ENCODE measurements around the gene RAB26.

RAB26 gene

GRCh38 chr16:2181952-2182351, 33.5 kb downstream of the RAB26 start:
- no peak for DNase-seq

DNA sequence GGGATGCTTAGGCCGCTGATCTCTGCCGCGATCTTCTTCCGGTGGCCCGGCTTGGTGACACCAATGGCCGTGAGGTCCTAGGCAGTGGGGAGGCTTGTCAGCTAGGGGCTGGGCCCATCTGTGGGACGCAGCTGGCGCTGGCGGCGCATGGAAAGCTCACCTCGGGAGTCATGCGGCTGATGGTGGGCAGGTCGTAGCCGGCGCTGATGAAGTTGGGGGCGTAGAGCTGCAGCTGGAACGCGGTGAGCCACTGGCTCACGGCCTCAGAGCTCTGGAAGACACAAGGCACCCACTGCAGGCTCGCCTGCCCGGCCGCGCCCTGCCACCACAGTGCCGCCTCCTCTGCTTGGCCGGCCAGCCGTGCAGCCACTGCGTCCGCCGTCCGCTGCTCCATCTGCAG, 35.2 kb downstream of the RAB26 start:
- no peak for DNase-seq

- DNase-seq: no peak
Measured at GRCh38 chr16:2184346-2184745, 35.9 kb downstream of the RAB26 start.

- DNase-seq: no peak
Measured at GRCh38 chr16:2184962-2185361, 36.5 kb downstream of the RAB26 start.

DNA sequence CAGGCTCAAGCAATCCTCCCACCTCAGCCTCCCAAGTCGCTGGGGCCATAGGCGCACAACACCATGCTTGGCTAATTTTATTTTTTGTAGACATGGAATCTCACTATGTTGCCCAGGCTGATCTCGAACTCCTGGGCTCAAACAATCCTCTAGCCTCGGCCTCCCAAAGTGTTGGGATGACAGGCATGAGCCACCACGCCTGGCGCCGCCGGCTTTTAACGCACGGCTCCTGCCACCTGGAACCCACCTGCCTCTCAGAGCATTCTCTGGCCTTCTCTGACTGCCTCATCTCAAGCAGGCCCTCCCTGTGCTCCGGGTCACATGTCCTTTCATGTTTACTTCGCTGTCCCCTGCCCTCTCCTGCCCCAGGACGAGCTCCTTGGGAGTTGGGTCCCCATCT, 37.6 kb downstream of the RAB26 start:
- DNase-seq: no peak

DNA sequence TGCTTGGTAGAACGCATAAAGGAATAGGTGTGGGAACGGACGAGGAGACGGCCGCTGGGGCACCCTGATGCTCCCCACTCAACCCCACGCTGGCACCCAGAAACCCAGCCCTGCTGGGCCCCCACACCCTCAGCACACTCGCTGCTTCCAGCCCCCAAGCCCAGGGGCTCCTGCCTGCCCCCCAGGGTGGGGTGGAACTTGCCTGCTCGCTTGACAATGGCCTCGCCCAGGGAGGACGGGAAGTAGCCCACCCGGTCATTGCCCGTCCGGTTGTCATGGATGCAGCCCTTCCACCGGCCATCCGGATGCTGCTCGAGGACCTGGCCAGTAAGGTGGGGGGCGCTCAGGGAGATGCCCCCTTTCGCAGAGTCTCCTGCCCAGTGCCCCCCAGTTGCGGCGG, 38.1 kb downstream of the RAB26 start:
- DNase-seq: no peak

DNA sequence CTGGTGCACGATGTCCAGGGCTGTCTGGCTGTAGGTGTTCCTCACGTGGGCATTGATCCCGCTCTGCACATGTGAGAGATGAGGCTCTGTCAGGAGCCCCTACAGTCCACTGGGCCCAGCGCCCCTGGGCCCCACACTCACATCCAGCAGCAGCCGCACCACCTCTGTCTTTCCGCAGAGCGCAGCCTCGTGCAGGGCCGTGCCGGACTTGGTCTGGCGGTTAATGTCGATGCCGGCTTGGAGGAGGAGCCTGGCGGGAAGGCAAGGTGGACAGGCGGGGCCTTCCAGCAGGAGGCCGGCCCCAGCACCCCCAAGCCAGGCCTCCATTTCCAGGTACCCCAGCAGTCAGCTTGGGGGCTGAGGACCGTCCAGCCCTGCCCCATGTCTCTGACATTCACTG, 38.8 kb downstream of the RAB26 start:
- no peak for DNase-seq

GRCh38 chr16:2188395-2188794, 40.0 kb downstream of the RAB26 start:
- no peak for DNase-seq

DNA sequence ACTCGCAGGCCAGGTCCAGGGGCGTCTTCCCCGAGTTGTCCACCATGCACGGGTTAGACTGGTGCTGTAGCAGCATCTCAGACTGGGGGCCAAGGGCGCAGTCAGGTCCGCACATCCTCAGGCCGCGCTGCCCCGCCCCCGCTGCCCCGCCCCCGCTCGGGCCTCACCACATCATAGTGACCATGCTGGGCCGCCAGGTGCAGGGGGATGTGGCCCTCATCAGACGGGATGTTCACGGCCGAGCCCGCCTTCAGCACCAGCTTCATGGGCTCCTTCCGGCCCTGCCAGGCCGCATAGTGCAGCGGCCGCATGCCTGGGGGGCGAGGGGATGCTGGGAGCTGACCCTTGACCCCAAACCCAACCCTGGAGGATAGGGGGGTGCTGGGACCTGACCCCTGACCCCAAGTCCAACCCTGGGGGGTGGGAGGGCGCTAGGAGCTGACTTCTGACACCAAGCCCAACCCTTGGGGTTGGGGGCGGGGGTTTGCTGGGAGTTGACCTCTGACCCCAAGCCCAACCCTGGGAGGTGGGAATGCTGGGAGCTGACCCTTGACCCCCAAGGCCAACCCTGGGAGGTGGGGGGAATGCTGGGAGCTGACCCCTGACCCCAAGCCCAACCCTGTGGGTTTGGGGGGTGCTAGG, 40.9 kb downstream of the RAB26 start:
- no peak for DNase-seq

DNA sequence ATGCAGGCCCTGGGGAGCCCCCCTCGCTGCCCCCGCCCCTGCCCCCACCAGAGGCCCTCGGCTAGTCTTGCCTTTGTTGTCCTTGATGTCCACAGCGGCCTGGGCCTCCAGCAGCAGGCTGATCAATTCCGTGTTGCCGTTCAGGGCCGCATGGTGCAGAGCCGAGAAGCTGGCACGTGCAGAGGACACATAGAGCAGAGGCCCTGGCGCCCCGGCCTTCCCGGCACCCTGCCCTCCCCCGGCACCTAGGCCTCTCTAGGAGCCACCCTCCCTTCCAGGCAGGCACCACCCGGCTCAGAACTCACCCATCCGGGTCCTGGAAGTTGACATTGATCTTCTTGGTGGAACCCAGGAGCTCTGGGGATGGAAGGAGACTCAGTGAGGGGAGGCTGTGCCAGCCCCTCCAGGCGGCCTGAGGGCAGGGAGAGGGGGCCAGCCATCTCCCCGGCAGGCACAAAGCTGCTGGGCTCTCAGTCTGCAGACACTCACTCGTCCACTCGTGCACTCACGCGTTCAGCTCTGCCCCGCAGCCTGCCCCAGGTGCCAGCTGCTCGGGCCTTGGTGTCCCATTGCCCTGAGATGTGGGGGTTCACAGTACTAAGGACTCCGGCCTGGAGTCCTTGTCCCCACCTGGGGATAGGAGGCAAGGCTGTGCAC, 41.7 kb downstream of the RAB26 start:
- no peak for DNase-seq

- DNase-seq: no peak
Measured at GRCh38 chr16:2190659-2191445, 42.4 kb downstream of the RAB26 start.

DNA sequence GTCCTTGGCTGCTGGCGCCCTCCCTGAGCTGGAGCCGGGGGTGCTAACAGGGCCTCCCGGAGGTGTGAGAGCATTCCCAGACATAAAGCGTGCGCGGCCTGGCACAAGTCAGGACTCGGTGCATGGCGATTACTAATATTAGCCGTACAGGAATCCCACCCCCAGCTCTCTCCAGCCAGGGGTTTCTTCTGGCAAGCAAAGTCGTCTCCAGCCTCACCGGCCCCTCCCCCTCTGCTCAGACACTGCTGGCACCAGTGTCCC, 43.0 kb downstream of the RAB26 start:
- no peak for DNase-seq

- no peak for DNase-seq
Measured at GRCh38 chr16:2194166-2194834, 45.9 kb downstream of the RAB26 start.

DNA sequence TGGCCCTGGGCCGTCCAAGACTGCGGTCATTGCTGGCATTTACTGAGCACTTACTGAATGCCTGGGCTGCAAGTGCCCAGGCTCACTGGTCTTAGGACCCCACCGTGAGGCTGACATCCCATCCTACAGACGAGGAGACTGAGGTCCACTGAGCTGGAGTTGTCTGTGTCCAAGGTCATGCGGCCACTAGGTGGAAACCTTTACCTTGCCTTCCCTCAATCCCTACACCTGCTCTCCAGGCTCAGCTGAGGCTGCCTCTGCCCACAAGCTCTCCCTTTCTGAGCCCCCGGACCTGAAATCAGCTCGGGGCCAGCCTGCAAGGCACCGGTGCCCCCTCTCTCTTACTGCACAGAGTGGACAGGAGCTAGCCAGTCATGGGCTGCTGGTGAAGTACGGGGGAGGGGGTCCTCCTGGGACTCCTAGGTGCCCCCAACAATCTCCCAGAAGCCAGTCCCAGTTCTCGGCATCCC, 46.5 kb downstream of the RAB26 start:
- DNase-seq: peak; percentile 67

DNA sequence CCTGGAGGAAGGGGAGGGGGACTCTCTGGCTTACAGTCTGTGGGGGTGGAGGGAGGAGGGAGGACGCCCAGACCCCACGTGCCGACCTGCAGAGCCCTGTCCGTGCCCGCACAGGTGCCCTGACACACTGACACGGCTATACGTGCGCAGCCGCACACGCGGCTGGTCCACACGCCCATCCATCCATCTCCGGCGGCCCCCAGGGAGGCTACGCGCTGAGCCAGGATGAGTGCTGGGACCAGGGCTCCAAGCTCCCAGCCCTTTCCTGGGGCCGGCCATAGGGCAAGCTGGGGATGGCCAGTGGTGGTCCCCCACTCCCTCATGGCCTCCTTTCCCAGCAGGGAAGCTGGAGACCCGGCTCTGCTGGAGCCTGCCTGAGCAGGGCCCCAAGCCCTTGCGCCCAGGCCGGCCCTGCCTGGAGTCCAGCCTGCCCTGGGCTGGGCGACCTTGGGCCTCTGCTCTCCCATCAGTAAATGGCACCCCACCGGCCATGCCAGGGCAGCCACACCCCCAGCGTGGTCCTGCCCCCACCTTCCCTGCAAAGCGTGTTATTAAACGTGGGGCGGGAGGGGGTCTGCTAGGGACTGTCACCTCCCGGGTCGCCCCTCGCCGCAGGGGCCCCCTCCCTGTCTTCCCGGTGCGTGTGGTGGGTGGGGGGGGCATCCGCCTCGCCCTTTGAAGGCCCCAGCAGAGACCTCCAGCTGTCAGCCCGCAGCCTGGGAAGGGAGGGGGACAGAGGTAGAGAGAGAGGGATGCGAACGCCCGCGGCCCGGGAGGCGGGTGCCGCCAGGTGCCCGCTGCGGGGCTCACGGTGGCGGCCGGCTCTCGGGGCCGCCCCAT, 47.1 kb downstream of the RAB26 start:
- no peak for DNase-seq

GRCh38 chr16:2196162-2196980, 47.9 kb downstream of the RAB26 start, which contains the start of gene CASKIN1:
Gene CASKIN1 (minus strand): TSS chr16:2196605. CDS start chr16:2196432, 173 bp downstream.
- DNase-seq: peak; percentile 38

- DNase-seq: no peak
Measured at GRCh38 chr16:2196981-2197511, 48.6 kb downstream of the RAB26 start.

- no peak for DNase-seq
Measured at GRCh38 chr16:2197765-2198164, 49.3 kb downstream of the RAB26 start.

- no peak for DNase-seq
Measured at GRCh38 chr16:2198283-2198682, 49.9 kb downstream of the RAB26 start.

DNA sequence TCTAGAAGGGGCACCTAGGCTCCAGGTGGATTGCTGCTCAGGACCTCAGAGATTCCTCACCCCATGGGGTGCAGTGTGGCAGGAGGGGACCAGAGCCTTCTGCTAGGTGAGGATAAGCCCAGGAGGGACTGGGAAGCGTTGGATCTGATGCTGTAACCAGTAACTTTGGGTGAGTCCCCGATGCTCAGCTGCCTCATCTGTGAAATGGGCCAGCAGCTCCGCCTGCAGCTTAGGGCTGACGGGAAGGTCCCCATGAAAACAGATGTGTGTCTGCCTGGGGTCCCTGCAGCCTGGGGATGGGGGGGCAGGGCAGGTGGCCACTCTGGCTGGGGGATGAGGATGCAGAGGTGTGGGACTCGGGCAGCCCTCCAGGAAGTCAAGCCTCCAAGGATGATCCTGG, 50.7 kb downstream of the RAB26 start:
- no peak for DNase-seq

- no peak for DNase-seq
Measured at GRCh38 chr16:2199621-2200139, 51.3 kb downstream of the RAB26 start.

Measured in NCI-H345 (cell line).